HG03039 (cell line): ENCODE results near the gene ANXA2.
"Not testable (repeated sequence)": the region's sequence is repeated elsewhere in the genome, so short reads cannot be mapped to it uniquely, and the experiment has no call there.

ENCODE experiments used
- ATAC-seq: cut with Tn5 transposase; IDR thresholded peaks from one replicate; pipeline ENCODE4 v1.9.1; 2021; ENCODE audit warnings: mild to moderate bottlenecking, moderate library complexity; ENCODE audit not compliant: unreplicated experiment

Gene ANXA2

DNA sequence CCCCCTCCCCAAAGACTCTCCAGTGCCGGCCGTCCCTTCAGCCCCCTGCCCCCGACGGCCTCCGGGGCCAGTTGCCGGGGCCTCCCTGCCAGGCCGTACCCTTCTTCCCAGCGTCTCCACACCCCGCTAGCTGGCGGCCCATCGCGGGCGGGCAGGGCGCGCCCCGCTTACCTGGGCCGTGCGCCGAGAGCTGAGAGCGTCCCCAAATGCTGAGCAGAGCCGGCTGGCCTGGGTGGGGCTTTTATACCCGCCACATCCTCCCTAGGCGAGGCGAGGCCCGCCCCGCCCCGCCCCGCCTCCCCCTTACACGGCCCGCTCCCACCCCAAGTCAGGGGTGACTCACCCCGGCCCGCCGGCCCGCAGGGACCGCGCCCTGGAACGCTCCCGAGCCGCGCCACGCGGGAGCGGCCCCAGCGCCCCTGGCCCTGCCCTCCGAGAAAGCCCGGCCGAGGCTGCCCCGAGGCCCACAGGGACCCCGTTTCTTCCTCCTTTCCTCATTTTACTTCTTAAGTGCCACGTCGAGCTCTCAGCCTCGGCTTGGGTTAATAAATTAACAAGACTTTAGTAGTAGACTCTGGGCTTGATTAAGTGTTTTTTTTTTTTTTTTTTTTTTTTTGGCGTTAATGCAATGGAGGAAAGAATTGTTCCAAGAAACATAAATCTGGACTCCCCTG is at the start of gene ANXA2:
ANXA2 (minus strand) TSS at position 215 of the 674 bp plus-strand sequence. CDS start 11,911 bp downstream, outside the sequence.
- peak; percentile 71 for ATAC-seq

DNA sequence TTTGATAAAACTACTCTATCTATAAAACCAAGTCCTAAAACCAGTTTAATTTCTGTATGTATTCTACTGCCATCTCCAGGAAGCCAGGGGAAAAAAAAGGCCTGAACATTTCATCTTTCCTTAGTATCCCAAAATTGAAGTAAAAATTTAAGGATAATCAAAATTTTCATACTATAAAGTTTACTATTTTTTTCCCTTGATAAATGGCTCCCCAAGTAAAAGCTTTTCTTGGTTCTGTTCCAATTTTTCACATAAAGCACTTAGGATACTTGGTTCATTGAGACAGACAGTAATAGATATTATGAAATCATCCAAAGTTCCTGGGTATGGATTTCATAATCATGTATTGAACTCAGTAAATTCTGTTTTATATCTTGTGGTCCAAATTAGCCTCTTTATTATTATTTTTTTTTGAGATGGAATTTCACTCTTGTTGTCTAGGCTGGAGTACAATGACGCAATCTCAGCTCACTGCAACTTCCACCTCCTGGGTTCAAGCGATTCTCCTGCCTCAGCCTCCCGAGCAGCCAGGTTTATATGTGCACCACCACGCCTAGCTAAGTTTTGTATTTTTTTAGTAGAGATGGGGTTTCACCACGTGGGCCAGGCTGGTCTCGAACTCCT is 46.6 kb upstream of the ANXA2 start:
- no peak for ATAC-seq

DNA sequence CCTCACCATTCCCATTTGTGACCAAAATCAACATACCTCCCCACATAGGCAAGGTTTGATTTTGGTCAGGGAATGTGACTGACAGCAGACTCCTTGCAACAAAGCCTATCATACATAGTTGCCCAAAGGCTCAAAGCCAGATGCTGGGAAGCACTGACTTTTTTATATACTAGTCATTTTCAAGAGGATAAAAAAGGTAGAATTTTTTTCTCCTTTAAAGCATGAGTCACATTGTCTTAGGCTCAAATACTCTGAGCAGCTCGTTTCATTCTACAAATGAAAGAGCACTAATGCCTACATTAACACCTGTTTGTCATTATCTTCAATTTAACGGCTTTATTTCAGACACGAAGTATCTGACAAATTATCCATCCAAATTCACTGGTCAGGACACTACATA is 45.0 kb upstream of the ANXA2 start:
- no peak for ATAC-seq

DNA sequence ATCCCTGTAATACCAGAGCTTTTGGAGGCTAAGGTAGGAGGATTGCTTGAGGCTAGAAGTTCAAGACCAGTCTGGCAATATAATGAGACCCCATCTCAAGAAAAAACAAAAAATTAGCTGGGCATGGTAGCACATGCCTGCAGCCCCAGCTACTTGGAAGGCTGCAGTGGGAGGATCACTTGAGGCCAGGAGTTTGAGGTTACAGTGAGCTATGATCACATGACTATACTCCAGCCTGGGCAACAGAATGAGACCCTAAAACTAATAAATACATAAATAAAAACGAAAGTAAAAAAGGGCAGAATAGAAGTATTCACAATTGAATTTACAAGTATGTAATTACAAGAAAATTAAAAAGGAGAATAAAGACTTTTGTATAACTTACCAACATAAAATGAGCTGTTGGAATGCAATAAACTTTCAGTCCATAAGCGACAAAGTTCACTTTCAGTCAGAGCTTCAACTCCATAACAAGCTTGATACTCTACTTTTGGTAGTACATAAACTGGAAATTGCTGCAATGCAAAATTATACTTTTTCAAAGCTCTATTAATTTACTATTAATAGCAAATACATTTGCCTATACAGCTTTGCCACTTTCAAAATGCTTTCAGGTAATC is 44.4 kb upstream of the ANXA2 start:
- ATAC-seq, result no peak

DNA sequence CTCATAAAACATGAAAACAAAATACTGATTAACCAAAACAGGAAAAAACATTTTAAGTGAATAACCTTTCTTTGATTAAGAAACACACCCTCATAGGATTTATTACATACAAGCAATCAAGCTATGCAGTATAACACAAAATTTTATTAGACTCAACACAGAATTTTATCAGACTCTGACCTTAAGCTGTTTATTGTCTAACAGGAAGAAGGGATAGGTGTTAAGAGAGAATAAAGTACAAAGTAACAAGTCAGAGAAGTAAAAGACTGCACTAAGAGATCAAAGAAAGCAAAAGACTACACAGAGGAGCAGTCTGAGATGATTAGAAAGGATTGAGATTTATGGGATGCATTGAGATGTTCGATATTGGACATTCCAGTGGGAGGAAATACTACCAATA is 43.5 kb upstream of the ANXA2 start:
- ATAC-seq, result no peak

DNA sequence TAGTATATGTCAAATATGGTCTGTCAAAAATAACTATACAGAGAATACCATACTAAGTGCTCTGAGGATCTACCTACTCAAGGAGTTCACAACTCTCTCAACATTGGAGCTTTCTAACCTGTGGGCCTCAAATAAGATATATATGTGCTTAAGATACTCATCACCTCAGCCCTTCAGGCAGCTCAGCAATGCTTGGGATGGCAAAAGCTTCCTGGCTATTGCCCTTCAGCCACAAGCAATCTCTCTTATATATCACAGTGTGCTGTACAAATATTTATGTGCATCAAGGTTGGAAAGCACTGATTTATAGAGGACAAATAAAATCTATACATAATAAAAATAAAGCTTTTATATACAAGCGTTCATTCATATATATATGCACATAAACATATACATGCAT is 40.9 kb upstream of the ANXA2 start:
- ATAC-seq, result no peak

DNA sequence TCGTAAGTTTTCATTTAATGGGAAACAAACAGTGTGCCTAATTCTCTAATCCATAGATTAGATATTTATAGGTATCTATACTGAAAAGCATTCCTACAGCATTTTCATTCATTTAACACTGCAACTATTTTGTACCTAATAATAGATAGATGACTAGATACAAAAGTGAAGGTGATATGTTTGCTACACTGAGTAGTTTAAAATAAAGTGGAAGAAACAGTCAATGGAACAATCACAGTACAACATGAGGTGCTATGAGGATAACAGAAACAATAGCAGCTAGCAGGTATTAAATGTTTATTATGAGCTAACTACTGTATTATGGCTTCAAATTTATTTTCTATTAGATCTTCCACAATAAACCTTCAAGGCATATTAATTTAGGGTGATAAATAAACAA is 31.1 kb upstream of the ANXA2 start:
- no peak for ATAC-seq

DNA sequence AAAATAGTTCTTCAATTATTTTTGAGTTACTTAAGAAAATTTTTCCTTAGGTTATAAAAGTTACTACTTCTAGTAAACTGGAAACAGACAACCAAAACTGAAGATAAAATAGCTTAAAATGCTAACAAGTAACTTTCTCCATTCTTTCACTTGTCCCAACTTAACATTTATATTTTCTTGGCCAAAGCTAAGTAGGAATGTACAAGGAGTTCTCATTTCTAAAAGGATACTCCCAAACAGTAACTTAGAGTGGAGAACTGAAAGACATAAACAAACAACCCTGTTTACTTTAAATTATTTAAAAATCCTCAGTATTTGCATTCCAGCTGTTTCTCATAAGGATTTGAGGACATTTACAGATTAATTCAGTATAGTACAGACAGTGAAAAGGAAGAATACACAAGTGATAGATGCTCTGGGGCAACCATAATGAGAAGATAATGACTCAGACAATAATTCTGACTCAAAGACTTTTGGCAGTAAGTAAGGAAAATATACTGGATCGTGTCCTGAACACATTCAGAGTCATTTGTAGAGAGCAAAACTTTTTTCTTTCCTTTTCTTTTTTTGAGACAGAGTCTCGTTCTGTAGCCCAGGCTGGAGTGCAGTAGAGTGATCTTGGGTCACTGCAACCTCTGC is 29.2 kb upstream of the ANXA2 start:
- no peak for ATAC-seq

DNA sequence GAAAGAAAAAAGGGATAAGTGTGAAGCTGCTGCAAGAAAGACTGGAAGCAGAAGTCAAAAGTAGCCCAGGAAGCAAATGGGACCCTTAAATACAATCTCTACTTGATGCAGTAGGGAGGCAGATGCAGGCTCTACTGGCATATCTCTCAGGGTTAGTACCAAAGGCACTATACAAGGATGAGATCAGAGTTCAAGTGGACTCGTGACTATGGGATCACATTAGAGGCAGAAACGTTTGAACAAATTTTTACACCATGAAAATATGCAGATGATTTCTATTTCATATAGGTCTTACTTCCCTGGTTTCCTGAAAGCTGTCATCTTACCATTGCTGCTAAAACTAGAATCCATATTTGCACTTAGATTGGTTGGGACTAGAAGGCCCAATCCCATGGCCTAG is 27.7 kb upstream of the ANXA2 start:
- no peak for ATAC-seq

DNA sequence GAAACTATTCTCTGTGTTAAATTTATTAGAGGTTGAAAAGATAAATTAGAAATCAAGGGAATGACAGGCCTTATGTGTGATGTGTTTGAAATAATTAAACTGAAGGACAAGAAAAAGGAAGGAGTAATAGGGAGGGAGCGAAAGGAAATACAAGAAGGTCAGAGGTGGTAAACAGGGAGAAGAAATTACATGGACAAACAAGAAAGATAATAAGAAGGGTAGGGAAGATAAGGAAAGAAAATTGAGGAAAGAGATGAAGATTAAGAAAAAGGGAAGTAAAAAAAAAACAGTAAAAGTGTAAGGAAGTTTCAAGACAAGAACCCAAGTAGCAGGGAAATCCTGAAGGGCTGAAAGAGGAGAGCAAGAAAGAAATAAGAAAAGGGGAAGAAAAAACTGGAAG is 26.2 kb upstream of the ANXA2 start:
- ATAC-seq, result no peak

DNA sequence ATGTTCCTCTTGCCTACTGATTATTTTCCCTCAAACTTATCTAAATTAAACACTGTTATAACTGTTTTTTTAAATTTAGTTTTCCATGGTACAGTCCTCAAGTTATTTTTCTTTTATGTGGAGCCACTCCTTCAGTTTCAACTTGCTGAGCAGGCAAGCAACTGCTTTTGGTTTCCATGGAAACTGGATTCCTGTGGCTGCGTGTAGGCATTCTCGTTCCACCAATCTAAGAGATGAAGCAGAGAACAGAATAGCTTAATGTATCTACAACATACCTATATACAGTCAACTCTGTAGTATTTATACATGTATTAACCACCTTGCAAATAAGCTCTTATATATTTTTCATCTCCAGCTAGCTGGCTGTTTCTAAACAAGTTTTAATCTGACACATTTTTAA is 25.8 kb upstream of the ANXA2 start:
- no peak for ATAC-seq

DNA sequence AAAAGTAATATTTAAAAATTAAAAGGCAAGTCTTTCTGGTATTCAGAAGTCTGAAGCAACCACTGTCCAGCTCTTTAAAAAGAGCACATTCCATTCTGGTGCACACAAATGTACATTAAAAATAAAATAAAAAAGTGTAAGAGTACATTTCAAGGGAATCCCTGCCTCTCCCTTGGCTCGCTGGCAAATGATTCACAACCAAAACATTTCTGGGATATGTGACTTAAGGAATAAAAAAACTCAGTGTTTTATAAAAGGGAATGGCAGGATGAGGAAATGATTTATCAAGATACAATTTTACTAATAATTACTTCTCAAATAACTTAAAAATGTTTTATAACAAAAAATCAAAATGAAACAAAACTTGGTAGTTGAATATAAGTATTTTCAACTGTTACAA is 23.8 kb upstream of the ANXA2 start:
- ATAC-seq, result no peak

DNA sequence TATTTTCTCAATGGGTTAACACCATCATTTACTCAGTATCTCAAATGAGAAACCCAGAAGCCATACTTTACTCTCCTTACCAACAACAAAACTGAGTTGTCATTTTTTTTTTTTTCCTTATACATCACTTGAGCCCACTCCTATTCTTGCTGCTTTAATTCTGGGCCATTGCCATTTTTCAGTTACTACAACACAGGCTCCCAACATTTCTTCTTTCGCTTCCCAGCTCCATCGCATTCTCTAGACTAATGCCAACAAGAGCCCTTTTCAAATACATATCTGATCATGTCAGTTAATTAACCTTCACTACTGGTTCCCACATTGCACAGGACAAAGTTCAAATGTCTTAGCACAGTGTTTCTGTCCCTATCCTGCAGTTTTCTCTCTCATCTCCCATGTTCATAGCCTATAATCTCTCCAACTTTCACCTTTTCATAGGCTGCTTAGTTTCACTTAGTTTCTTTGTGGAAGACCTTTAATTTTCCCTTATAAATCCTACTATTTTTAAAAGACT is 22.5 kb upstream of the ANXA2 start:
- ATAC-seq, result no peak

DNA sequence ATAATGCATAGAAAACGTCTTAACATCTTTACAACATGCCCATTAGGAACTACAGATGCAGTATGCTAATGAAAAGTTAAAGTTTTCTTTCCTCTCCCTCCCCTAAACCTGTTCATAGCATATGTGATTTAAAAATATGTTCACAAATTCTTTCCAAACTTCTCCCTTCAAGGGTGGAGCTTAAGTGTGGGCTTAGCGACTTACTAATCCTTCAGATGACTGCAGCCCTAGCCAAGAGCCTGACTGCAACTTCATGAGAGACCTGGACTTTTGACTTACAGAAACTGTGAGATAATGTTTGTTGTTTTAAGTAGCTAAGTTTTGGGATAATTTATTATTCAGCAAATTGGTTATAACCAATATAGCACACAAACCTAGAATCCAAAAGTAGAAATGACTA is 22.0 kb upstream of the ANXA2 start:
- no peak for ATAC-seq

DNA sequence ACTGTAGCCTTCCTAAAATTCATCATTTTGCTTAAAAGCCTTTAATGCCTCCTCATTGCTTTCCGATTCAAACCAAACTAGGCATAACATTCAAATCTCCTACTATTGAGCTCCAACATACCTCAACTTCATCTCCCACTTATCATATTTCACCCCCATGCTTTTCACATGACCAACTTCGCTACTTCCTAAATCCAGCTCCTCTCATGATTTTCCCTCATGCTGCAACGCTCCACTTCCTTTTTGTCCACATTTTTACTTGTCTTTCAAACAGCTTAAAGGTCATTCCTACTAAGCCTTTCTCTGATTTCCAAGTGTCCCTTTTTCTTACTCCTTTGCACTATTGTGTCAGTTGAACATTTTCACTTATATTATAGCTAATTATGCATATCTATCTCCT is 20.3 kb upstream of the ANXA2 start:
- no peak for ATAC-seq

DNA sequence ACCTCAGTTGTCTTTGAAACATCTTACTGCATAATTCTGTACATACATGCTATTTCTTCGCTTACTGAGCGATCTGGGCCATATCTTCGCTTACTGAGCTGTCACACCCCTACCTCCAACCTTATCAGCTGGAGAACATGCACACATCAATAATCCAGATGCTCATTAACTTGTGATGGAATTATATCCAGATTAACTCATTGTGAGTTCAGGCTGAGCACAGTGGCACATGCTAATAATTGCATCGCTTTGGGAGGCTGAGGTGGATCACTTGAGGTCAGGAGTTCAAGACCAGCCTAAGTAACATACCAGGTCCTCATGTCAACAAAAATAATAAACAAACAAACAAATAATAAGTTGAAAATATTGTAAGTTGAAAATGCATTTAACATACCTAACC is 19.3 kb upstream of the ANXA2 start:
- no peak for ATAC-seq

DNA sequence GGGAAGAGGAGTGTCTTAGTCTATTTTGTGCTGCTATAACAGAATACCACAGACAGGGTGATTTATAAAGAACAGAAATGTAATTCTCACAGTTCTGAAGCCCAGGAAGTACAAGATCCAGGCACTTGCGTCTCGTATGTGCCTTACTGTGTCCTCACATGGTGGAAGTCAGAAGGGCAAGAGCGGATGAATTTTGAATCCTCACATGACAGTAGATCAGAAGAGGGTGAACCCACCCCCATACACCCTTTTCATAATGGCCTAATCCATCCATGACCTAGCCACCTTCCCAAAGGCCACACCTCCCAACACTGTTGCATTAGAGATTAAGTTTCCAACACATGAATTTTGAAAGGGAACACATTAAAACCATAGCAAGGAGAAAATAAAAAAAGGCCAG is 18.7 kb upstream of the ANXA2 start:
- no peak for ATAC-seq

DNA sequence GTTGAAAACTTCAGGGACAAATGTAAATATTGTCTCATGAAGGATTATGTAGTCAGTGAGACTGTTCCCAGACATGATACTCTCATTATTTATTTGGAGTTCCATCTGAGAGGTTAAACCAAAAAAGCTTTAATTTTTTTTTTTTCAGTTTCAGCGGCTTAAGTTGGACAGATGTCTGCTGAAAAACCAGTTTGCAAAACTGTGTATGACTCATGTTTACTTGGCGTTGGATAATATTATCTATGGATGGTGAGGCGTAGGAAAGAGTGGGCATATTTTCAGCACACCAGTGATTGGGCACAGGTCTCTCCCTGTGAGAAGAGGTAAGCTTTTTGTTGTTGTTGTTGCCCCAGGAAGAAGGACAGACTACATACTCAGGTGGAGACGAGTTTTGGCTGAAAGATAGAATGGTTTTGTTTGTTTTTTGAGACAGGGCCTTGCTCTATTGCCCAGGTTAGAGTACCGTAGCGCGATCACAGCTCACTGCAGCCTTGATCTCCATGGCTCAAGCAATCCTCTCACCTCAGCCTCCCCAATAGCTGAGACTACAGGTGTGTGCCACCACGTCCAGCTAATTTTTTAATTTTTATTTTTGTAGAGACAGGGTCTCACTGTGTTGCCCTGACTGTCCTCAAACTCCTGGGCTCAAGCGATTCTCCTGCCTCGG is 16.4 kb upstream of the ANXA2 start:
- ATAC-seq, result no peak

DNA sequence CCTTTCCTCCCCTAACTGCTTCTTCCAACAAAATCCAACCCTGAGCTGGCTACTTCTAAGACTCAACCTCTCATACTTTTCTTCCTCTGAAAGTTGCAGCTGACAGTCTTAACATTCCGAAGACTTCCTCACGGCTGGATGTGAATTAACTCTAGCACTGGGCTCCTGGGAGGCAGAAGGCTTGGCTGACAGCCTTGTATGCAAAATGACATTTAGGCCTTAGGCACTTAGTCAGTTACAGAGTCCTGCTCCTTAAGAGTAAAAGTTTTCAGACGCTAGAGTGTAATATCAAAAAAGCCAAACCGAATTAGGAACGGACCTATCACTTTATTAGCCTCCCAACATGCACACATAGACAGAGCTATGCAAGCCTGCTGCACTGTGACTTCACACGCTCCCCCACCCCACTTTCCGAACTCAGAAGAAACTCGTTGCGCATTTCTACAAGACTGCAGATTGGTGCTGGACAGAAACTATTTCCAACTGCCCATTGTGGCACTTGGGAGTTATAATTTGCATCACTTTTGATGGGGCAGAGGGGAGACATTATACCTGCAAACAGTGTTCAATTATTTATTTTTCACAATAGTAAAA is 15.5 kb upstream of the ANXA2 start:
- ATAC-seq, result no peak

DNA sequence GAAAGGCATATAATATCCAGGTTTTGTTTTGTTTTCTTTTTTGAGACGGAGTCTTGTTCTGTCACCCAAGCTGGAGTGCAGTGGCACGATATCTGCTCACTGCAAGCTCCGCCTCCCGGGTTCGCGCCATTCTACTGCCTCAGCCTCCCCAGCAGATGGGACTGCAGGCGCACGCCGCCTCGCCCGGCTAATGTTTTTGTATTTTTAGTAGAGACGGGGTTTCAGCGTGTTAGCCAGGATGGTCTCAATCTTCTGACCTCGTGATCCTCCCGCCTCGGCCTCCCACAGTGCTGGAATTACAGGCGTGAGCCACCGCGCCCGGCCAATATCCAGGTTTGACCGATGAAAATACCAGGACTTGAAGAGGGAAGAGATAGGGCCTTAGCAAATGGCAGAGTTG is 15.0 kb upstream of the ANXA2 start:
- not testable (repeated sequence) for ATAC-seq
